ENCODE results near the gene DLX6. TPM values are rescaled to one million over a fixed set of nuclear protein-coding genes. Genes with fewer than 3 reads are reported as not detected.

DLX6 gene
- total RNA-seq, 1 donor from 2014 or later, result not detected

DNA sequence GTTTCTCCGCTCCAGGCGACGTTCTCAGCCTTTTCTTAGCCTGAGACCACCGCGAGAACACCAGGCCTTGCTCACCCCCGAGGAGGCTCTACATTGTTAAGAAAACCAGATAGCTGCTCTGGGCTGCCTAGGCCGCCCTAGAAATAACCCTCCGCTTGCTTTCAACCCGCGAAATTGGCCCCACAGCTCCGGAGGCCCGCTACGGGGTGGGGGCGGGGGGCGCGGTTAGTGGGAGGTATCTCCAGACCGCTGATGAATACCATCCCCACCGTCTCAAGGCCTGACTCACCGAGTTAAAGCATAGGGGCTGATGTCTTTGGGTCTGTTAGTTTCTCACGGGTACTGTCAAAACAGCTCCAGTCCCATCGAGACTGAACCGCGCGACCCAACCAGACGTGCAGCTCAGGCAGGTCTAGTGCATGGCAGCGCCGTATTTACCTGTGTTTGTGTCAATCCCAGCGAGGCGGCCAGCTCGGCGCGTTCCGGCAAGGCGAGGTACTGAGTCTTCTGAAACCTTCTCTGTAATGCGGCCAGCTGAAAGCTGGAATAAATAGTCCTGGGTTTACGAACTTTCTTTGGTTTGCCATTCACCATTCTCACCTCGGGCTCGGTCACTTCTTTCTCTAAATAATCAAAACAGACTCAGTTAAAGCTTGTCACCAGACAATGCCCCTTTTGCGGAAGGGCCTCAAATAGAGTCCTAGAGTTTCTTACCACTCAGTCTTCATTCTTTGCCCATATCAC, 16.6 kb downstream of the DLX6 start:
- H3K27me3 ChIP-seq (ENCODE audit: control insufficient read depth, insufficient read depth, low read length), result peaks cover 97% of the 10 kb centered on the region
- TF ChIP-seq, protein P1, sequence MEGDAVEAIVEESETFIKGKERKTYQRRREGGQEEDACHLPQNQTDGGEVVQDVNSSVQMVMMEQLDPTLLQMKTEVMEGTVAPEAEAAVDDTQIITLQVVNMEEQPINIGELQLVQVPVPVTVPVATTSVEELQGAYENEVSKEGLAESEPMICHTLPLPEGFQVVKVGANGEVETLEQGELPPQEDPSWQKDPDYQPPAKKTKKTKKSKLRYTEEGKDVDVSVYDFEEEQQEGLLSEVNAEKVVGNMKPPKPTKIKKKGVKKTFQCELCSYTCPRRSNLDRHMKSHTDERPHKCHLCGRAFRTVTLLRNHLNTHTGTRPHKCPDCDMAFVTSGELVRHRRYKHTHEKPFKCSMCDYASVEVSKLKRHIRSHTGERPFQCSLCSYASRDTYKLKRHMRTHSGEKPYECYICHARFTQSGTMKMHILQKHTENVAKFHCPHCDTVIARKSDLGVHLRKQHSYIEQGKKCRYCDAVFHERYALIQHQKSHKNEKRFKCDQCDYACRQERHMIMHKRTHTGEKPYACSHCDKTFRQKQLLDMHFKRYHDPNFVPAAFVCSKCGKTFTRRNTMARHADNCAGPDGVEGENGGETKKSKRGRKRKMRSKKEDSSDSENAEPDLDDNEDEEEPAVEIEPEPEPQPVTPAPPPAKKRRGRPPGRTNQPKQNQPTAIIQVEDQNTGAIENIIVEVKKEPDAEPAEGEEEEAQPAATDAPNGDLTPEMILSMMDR (IDR thresholded peaks at IDR 0.05; ENCODE audit: insufficient read depth, low read length, poor library complexity, severe bottlenecking), result no peak

GRCh38 chr7:97022491-97023306, 17.3 kb downstream of the DLX6 start:
- peaks cover 96% of the 10 kb centered on the region for H3K27me3 ChIP-seq (ENCODE audit: control insufficient read depth, insufficient read depth, low read length)
- no peaks in the 10 kb centered on the region for H3K36me3 ChIP-seq (ENCODE audit: control insufficient read depth, insufficient read depth, low read length)
- no peak for DNase-seq (ENCODE audit: low read depth)
- TF ChIP-seq, protein P1 (IDR thresholded peaks at IDR 0.05; ENCODE audit: insufficient read depth, low read length, poor library complexity, severe bottlenecking), result no peak
- no peak overlapping the region for H3K4me3 ChIP-seq (ENCODE audit: low read depth, low read length)

More for the DNA sequence above, 16.6 kb downstream of the DLX6 start:
- DNase-seq (ENCODE audit: low read depth), result no peak
- H3K36me3 ChIP-seq (ENCODE audit: control insufficient read depth, insufficient read depth, low read length), result no peaks in the 10 kb centered on the region
- H3K4me3 ChIP-seq (ENCODE audit: low read depth, low read length), result no peak overlapping the region

DNA sequence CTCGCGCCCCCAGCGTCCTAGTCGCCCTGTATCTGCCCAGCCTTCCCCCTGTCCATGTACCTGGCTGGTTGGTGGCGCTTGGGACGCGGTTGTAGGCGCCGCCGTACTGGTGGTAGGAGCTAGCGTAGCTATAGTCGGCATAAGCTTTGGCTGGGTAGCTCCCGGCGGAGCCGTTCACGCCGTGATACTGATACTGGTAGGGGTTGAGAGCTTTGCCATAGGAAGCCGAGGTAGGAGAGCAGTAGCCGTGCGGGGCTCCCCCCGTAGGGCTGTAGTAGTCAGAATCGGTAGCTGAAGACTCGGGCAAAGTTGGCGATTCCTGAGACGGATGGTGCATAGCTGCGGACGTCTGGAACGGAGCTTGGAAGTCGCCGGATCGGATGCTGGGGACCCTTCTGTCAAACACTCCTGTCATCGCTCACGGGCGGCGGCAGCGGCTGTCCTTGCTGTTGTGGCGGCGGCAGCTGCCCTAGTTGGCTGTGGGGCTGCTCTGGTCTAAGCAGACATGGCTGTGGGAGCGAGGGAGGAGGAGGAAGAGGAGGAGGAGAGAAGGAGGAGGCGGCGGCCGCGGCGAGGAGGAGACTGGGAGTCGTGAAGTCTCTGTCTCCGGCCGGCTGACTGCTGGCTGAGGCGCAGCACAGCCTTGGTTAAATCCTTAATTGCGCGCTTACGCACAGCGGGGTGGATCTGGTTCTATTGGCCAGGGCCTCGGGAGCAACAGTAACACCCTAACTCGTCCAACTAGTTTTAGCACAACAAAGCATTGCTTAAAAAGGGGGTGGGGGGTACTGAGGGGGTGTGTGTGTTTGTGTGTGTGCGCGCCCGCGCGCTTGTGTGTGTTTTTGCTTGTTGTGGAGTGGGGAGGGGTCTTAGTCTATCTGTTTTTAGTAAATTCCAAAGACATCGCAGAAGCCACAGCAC, 19.1 kb downstream of the DLX6 start, which contains the start of gene DLX5:
DLX5 (minus strand) TSS at position 623 of the 921 bp plus-strand sequence; CDS start at position 415, 208 bp downstream.
- Histone ChIP-seq H3K36me3 (ENCODE audit: control insufficient read depth, insufficient read depth, low read length) (no peaks in the 10 kb centered on the region), H3K27me3 (ENCODE audit: control insufficient read depth, insufficient read depth, low read length) (peaks cover 80% of the 10 kb centered on the region), H3K4me3 (ENCODE audit: low read depth, low read length) (no peak within 1 kb of the TSS)
- DNase-seq (ENCODE audit: low read depth), result no peak
- TF ChIP-seq, protein P1 (IDR thresholded peaks at IDR 0.05; ENCODE audit: insufficient read depth, low read length, poor library complexity, severe bottlenecking), result no peak

GRCh38 chr7:97025130-97025499, 19.8 kb downstream of the DLX6 start:
- no peak overlapping the region for H3K4me3 ChIP-seq (ENCODE audit: low read depth, low read length)
- TF ChIP-seq, protein P1 (IDR thresholded peaks at IDR 0.05; ENCODE audit: insufficient read depth, low read length, poor library complexity, severe bottlenecking), result no peak
- no peaks in the 10 kb centered on the region for H3K36me3 ChIP-seq (ENCODE audit: control insufficient read depth, insufficient read depth, low read length)
- DNase-seq (ENCODE audit: low read depth), result no peak
- H3K27me3 ChIP-seq (ENCODE audit: control insufficient read depth, insufficient read depth, low read length), result peaks cover 74% of the 10 kb centered on the region

- Histone ChIP-seq H3K27me3 (ENCODE audit: control insufficient read depth, insufficient read depth, low read length) (peaks cover 65% of the 10 kb centered on the region), H3K4me3 (ENCODE audit: low read depth, low read length) (no peak overlapping the region), H3K36me3 (ENCODE audit: control insufficient read depth, insufficient read depth, low read length) (no peaks in the 10 kb centered on the region)
- TF ChIP-seq, protein P1 (IDR thresholded peaks at IDR 0.05; ENCODE audit: insufficient read depth, low read length, poor library complexity, severe bottlenecking), result no peak
- no peak for DNase-seq (ENCODE audit: low read depth)
These were observed 20.8 kb downstream of the DLX6 start for GRCh38 chr7:97025983-97026714.
